HCT116 (cell line): ENCODE results near the gene PCSK9. TPM values are rescaled to one million over a fixed set of nuclear protein-coding genes. Genes with fewer than 3 reads are reported as not detected.

ENCODE experiments used
- ATAC-seq: fragments of 200-7000 bp; cut with Tn5 transposase; 2 replicates; pipeline ENCODE4 v1.9.1; 2020; ENCODE audit warnings: mild to moderate bottlenecking, moderate library complexity
- BruUV-seq: library from RNA; stranded (reverse); fragments of 400-500 nt; replicated peaks from 2 replicates; lab custom pipeline; 2021; lab: Mats Ljungman, UMichigan
- CTCF ChIA-PET: fragments of 300-600 bp; sonication (Branson Sonifier 250); formaldehyde crosslinking; loops from one replicate; lab custom pipeline; 2021; ENCODE audit warnings: antibody characterized with exemption; lab: Charles Lee
- POLR2A ChIA-PET: fragments of 300-600, 350-600 bp; sonication (Branson Sonifier 250); formaldehyde crosslinking; loops from one replicate; lab custom pipeline; 2021; ENCODE audit warnings: antibody characterized with exemption; lab: Charles Lee
- RAD21 ChIA-PET, 2 experiments: fragments of 300-600 bp; sonication (Branson Sonifier 250); formaldehyde crosslinking; loops; one replicate each; lab custom pipeline; 2023; ENCODE audit warnings: low total read pairs in 2 of 2; ENCODE audit not compliant: uncharacterized antibody in 2 of 2, unreplicated experiment in 2 of 2, low non-redundant PET in 1 of 2; lab: Charles Lee
- DNase-seq: peaks from one replicate; pipeline ENCODE4 v3.0.0-alpha.2; 2010; ENCODE audit warnings: low read depth, low spot score
- H2AFZ ChIP-seq: fragments of 200-600 bp; shearing (Covaris generic), sonication (generic); 2 replicates; pipeline ENCODE4 v1.6.1; 2017; ENCODE audit warnings: low read depth, mixed run types, mixed read lengths, antibody characterized with exemption, low read length; ENCODE audit not compliant: poor library complexity, severe bottlenecking
- H3K27ac ChIP-seq: 2 replicates; pipeline ENCODE4 v1.5.1; 2012; ENCODE audit warnings: low read depth, low read length
- H3K27me3 ChIP-seq: fragments of 200-600 bp; sonication (generic); 2 replicates; pipeline ENCODE4 v1.6.1; 2016; ENCODE audit warnings: mixed run types, low read length, mixed read lengths; ENCODE audit not compliant: insufficient read depth
- H3K36me3 ChIP-seq, 2 experiments: fragments of 200-500 bp in 1 of 2; fragments of 200-600 bp in 1 of 2; sonication (Bioruptor generic) in 1 of 2; sonication (generic) in 1 of 2; 2 replicates each; pipeline versions ENCODE4 v1.5.1 to v1.6.1; 2014 to 2016; ENCODE audit warnings: low read length in 2 of 2, inconsistent platforms in 1 of 2, mixed read lengths in 1 of 2, mixed run types in 1 of 2; ENCODE audit not compliant: insufficient read depth in 2 of 2, control insufficient read depth in 1 of 2
- H3K4me1 ChIP-seq, 2 experiments: fragments of 200-600 bp in 1 of 2; sonication (generic) in 1 of 2; 2 replicates each; pipeline versions ENCODE4 v1.5.1 to v1.6.1; 2012 to 2017; ENCODE audit warnings: low read length in 2 of 2, inconsistent platforms in 1 of 2, mild to moderate bottlenecking in 1 of 2, mixed read lengths in 1 of 2, mixed run types in 1 of 2, moderate library complexity in 1 of 2; ENCODE audit not compliant: insufficient read depth in 2 of 2, control insufficient read depth in 1 of 2
- H3K4me2 ChIP-seq: fragments of 200-600 bp; sonication (generic); 2 replicates; pipeline ENCODE4 v1.6.1; 2017; ENCODE audit warnings: mixed run types, low read length, mixed read lengths
- H3K4me3 ChIP-seq, 2 experiments: fragments of 200-600 bp in 1 of 2; sonication (generic) in 1 of 2; replicated peaks in 1 of 2; 2 replicates each; pipeline ENCODE4 v1.5.1; 2011 to 2016; ENCODE audit warnings: low read length in 2 of 2, control low read depth in 1 of 2, low read depth in 1 of 2, mild to moderate bottlenecking in 1 of 2, mixed read lengths in 1 of 2, mixed run types in 1 of 2
- H3K79me2 ChIP-seq: fragments of 200-600 bp; sonication (generic); 2 replicates; pipeline ENCODE4 v1.6.1; 2017; ENCODE audit warnings: mild to moderate bottlenecking, mixed run types, low read length, moderate library complexity, mixed read lengths; ENCODE audit not compliant: insufficient read depth
- H3K9ac ChIP-seq: fragments of 200-600 bp; sonication (generic); 2 replicates; pipeline ENCODE4 v1.6.1; 2016; ENCODE audit warnings: low read length, mixed read lengths
- H3K9me2 ChIP-seq: fragments of 200-600 bp; sonication (generic), shearing (Covaris generic); 2 replicates; pipeline ENCODE4 v1.6.1; 2017; ENCODE audit warnings: mixed run types, mild to moderate bottlenecking, moderate library complexity; ENCODE audit not compliant: insufficient read depth
- H3K9me3 ChIP-seq, 2 experiments: fragments of 200-500 bp in 1 of 2; fragments of 200-600 bp in 1 of 2; sonication (Bioruptor generic) in 1 of 2; sonication (generic) in 1 of 2; 2 replicates each; pipeline ENCODE4 v1.6.1; 2014 to 2017; ENCODE audit warnings: low read length in 2 of 2, mixed read lengths in 2 of 2, inconsistent platforms in 1 of 2, low read depth in 1 of 2, mild to moderate bottlenecking in 1 of 2, mixed run types in 1 of 2, moderate library complexity in 1 of 2; ENCODE audit not compliant: control insufficient read depth in 1 of 2, insufficient read depth in 1 of 2
- H4K20me1 ChIP-seq: fragments of 200-600 bp; sonication (generic), shearing (Covaris generic); 2 replicates; pipeline ENCODE4 v1.6.1; 2017; ENCODE audit warnings: mixed run types, mild to moderate bottlenecking, moderate library complexity; ENCODE audit not compliant: insufficient read depth
- CBX3 ChIP-seq: IDR thresholded peaks from 2 replicates; pipeline ENCODE4 v1.6.1; 2012; ENCODE audit warnings: low read depth
- CEBPB ChIP-seq: IDR thresholded peaks from 2 replicates; pipeline ENCODE4 v1.6.1; 2012; ENCODE audit warnings: low read depth
- EGR1 ChIP-seq: IDR thresholded peaks from 2 replicates; pipeline ENCODE4 v1.6.1; 2012; ENCODE audit warnings: low read depth
- EZH2 ChIP-seq: fragments of 200-600 bp; sonication (generic); IDR thresholded peaks from 2 replicates; pipeline ENCODE4 v1.6.1; 2017; ENCODE audit warnings: antibody characterized with exemption, mixed run types
- EZH2phosphoT487 ChIP-seq: fragments of 200-600 bp; IDR thresholded peaks from 2 replicates; pipeline ENCODE4 v1.6.1; 2018; ENCODE audit warnings: antibody characterized with exemption, borderline replicate concordance
- FOSL1 ChIP-seq: IDR thresholded peaks from 2 replicates; pipeline ENCODE4 v1.6.1; 2012; ENCODE audit warnings: low read depth
- JUND ChIP-seq: IDR thresholded peaks from 2 replicates; pipeline ENCODE4 v1.6.1; 2012
- POLR2AphosphoS5 ChIP-seq: IDR thresholded peaks from 2 replicates; pipeline ENCODE4 v1.6.1; 2011; ENCODE audit warnings: mild to moderate bottlenecking, low read depth, low read length, moderate library complexity
- SIN3A ChIP-seq: IDR thresholded peaks from 2 replicates; pipeline ENCODE4 v1.6.1; 2012; ENCODE audit warnings: low read depth
- SP1 ChIP-seq: IDR thresholded peaks from 2 replicates; pipeline ENCODE4 v1.6.1; 2012; ENCODE audit warnings: low read depth
- SRF ChIP-seq: IDR thresholded peaks from 2 replicates; pipeline ENCODE4 v1.6.1; 2012; ENCODE audit warnings: low read depth
- TCF7L2 ChIP-seq: IDR thresholded peaks from 2 replicates; pipeline ENCODE4 v1.7.0; 2011; ENCODE audit warnings: borderline replicate concordance, inconsistent platforms; ENCODE audit not compliant: insufficient read depth, insufficient read length; ENCODE audit errors: extremely low read depth
- YY1 ChIP-seq: IDR thresholded peaks from 2 replicates; pipeline ENCODE4 v1.6.1; 2011; ENCODE audit warnings: low read length, low read depth, moderate library complexity, mild to moderate bottlenecking; ENCODE audit not compliant: insufficient replicate concordance; ENCODE audit errors: extremely low read depth
- ZFX ChIP-seq: fragments of 450-650 bp; IDR thresholded peaks from 2 replicates; pipeline ENCODE4 v1.6.1; 2017
- ZNF274 ChIP-seq: fragments of 200-500 bp; sonication (Bioruptor generic); IDR thresholded peaks from 2 replicates; pipeline ENCODE4 v1.6.1; 2014; ENCODE audit warnings: mild to moderate bottlenecking, low read depth, low read length, inconsistent platforms
- intact Hi-C: fragments of 100-400 bp; cut with micrococcal nuclease; formaldehyde crosslinking; loops from 2 replicates; pipeline ENCODE4 v1.10.0; 2022
- total RNA-seq: library from RNA; stranded (reverse); gene quantifications from one replicate; pipeline ENCODE4 v1.2.1, GENCODE V29; 2021; ENCODE audit not compliant: unreplicated experiment
- TF ChIP-seq, protein P1 (sequence below): IDR thresholded peaks from 2 replicates; pipeline ENCODE4 v1.6.1; 2011; ENCODE audit warnings: mild to moderate bottlenecking, low read length, moderate library complexity; ENCODE audit not compliant: insufficient replicate concordance; ENCODE audit errors: extremely low read depth
- TF ChIP-seq, protein P2 (sequence below): IDR thresholded peaks from 2 replicates; pipeline ENCODE4 v1.6.1; 2012

The PCSK9 gene
- total RNA-seq, 1 experiment from 2014 or later: 39.6 TPM

DNA sequence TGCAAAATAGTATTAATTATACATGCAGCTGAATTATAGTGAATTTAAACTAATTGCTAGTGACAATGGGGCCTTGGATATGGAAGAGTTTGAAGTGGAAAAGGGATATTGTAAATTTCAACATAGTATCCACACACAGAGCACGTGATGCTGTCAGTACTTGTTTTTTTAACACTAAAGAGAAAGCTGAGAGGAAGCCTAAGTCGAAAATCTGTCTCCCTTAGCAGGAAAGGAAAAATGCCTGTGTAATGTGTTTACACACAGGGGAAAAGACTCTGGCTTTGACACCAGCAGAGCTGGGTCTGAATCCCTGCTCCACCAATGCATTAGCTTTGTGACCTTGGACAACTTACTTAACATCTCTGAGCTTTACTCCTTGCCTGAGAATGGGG, 42.6 kb downstream of the PCSK9 start:
- Histone ChIP-seq H3K9me2 (no peaks in the 10 kb centered on the region), H3K79me2 (no peaks in the 10 kb centered on the region), H3K4me1 (peaks cover 0 to 6% of the 10 kb centered on the region in 2 experiments; a peak in 1 of 4 replicates), H3K27ac (no peak overlapping the region), H2AFZ (no peak overlapping the region), H3K36me3 (peaks cover 34 to 38% of the 10 kb centered on the region in 2 experiments), H4K20me1 (no peaks in the 10 kb centered on the region), H3K9me3 (no peaks in the 10 kb centered on the region), H3K9ac (no peak overlapping the region), H3K4me2 (no peak overlapping the region), H3K4me3 (no peak overlapping the region), H3K27me3 (no peaks in the 10 kb centered on the region)
- no peak for TF ChIP-seq FOSL1
- no peak for TF ChIP-seq ZFX
- TF ChIP-seq EGR1: no peak
- TF ChIP-seq JUND: no peak
- no peak for TF ChIP-seq YY1
- no peak for TF ChIP-seq SP1
- TF ChIP-seq, protein P1, sequence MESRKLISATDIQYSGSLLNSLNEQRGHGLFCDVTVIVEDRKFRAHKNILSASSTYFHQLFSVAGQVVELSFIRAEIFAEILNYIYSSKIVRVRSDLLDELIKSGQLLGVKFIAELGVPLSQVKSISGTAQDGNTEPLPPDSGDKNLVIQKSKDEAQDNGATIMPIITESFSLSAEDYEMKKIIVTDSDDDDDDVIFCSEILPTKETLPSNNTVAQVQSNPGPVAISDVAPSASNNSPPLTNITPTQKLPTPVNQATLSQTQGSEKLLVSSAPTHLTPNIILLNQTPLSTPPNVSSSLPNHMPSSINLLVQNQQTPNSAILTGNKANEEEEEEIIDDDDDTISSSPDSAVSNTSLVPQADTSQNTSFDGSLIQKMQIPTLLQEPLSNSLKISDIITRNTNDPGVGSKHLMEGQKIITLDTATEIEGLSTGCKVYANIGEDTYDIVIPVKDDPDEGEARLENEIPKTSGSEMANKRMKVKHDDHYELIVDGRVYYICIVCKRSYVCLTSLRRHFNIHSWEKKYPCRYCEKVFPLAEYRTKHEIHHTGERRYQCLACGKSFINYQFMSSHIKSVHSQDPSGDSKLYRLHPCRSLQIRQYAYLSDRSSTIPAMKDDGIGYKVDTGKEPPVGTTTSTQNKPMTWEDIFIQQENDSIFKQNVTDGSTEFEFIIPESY: no peak
- TF ChIP-seq, protein P2, sequence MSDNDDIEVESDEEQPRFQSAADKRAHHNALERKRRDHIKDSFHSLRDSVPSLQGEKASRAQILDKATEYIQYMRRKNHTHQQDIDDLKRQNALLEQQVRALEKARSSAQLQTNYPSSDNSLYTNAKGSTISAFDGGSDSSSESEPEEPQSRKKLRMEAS: no peak
- TF ChIP-seq EZH2phosphoT487: no peak
- no peak for TF ChIP-seq POLR2AphosphoS5
- TF ChIP-seq TCF7L2: no peak
- TF ChIP-seq ZNF274: no peak
- no peak for TF ChIP-seq CBX3
- no peak for TF ChIP-seq EZH2
- no peak for TF ChIP-seq CEBPB
- TF ChIP-seq SRF: no peak
- no peak for TF ChIP-seq SIN3A
- CTCF ChIA-PET: no interaction called here
- ATAC-seq: no peak
- POLR2A ChIA-PET: no interaction called here
- RAD21 ChIA-PET: no interaction called here
- intact Hi-C loops: no loop called here
- DNase-seq: no peak
- BruUV-seq: no TSS peak
